LNCAP (cell line): ENCODE results near the gene EIF2B2.

ENCODE experiments used
- CTCF ChIP-seq: fragments of 450-650 bp; IDR thresholded peaks from 2 replicates; pipeline ENCODE4 v1.5.1; 2017; ENCODE audit warnings: mild to moderate bottlenecking

Gene EIF2B2

GRCh38 chr14:74980731-74981461 lies 21.8 kb upstream of the EIF2B2 start:
- TF ChIP-seq CTCF: no peak

DNA sequence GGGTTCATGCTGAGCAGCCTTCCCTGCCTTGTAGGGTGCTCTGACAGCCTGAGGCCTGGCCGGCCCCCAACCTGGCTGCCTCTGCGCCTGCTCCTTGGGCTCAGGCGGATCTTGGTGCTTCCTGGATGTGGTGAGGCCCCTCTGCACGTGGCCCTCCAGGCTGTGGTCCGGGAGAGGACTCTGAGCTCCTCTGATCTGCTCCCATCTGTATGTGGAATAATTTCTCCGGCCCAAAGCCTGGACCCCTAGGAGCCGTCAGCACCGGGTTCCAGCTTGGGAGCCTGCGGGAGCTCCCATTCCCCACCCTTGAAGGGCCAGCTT lies 21.3 kb upstream of the EIF2B2 start:
- no peak for TF ChIP-seq CTCF

GRCh38 chr14:74981833-74982232 lies 20.9 kb upstream of the EIF2B2 start:
- TF ChIP-seq CTCF: no peak

DNA sequence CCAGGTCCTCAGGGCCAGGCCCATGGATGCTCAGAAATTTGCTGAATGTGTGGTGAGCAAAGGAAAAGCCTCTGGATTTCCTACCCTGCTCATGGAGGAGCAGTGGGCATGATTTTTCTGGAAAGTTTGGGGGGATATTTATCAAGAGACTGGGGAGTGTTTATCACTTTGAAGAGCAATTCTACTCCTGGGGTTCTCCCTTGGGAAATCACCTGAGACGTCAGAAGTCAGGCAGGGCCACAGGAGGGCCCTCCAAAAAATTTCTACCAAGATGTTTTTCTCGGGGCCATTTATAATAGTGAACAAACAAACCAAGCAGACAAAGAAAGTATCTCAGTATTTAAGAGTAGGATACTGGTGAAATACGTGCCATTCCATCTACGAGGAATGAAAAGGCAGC lies 20.1 kb upstream of the EIF2B2 start:
- TF ChIP-seq CTCF: no peak

- TF ChIP-seq CTCF: no peak
Measured at GRCh38 chr14:74983343-74983742, 19.4 kb upstream of the EIF2B2 start.

DNA sequence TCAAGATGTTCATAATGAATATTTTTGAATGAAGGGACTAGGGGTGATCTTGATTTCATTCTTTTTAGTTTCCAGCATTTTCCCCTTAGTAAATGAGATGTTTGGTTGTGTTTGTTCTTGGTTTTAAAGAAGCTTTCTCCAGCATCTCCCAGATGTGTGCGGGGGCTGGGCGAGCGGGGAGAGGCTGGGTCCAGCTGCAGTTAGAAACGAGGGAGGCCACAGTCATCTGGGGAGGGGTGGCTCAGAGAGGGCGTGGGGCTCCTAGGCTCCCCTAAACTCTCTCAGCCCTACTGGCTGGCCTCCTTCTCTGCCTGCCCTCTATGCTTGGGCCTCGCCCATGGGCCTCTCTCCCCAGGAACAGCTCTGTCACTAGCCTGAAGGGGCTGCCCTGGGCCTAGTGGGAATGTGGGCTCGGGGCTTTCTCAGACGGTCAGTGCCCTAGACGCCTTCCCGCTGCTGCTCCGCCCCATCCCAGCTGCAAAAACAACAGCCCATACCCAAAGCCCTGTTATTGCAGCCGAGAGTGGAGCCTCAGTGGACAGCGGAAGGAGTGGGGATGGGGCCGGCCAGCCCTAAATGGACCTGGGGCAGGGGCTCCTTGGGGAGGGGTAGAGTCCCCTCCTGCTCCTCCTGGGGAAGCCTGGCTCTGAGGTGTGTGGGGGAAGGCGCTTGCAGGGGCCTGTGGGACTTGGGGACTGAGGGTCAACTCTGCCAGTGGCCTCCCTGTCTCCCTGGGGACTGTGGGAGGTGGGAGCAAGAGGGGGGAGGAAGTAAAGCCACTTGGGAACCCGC lies 18.3 kb upstream of the EIF2B2 start:
- TF ChIP-seq CTCF: no peak

GRCh38 chr14:74985028-74985310 lies 17.8 kb upstream of the EIF2B2 start:
- no peak for TF ChIP-seq CTCF

- no peak for TF ChIP-seq CTCF
Measured at GRCh38 chr14:74985806-74986205, 16.9 kb upstream of the EIF2B2 start.
